Thyroid gland (tissue), 4 donors: ENCODE results near the gene NPDC1.

Experiments used
- POLR2A ChIP-seq, 2 donors: fragments of 450-650 bp; IDR thresholded peaks; one replicate each; pipeline ENCODE4 v1.6.1; 2017; ENCODE audit warnings: antibody characterized with exemption in 2 of 2, mild to moderate bottlenecking in 2 of 2, moderate library complexity in 1 of 2
- TF ChIP-seq, protein P1 (sequence below), 6 experiments: fragments of 200-600 bp in 3 of 6; fragments of 450-650 bp in 3 of 6; sonication (generic) in 3 of 6; IDR thresholded peaks; one replicate each; pipeline ENCODE4 v1.5.1; 2016 to 2019; ENCODE audit warnings: antibody characterized with exemption in 6 of 6, mild to moderate bottlenecking in 2 of 6, inconsistent platforms in 1 of 6, moderate library complexity in 1 of 6

- TF ChIP-seq, protein P1, sequence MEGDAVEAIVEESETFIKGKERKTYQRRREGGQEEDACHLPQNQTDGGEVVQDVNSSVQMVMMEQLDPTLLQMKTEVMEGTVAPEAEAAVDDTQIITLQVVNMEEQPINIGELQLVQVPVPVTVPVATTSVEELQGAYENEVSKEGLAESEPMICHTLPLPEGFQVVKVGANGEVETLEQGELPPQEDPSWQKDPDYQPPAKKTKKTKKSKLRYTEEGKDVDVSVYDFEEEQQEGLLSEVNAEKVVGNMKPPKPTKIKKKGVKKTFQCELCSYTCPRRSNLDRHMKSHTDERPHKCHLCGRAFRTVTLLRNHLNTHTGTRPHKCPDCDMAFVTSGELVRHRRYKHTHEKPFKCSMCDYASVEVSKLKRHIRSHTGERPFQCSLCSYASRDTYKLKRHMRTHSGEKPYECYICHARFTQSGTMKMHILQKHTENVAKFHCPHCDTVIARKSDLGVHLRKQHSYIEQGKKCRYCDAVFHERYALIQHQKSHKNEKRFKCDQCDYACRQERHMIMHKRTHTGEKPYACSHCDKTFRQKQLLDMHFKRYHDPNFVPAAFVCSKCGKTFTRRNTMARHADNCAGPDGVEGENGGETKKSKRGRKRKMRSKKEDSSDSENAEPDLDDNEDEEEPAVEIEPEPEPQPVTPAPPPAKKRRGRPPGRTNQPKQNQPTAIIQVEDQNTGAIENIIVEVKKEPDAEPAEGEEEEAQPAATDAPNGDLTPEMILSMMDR (IDR thresholded peaks at IDR 0.05) = no peak
- no peak for TF ChIP-seq POLR2A (IDR thresholded peaks at IDR 0.05)
Measured at GRCh38 chr9:137002646-137003041, 43.3 kb downstream of the NPDC1 start.
